A549 (cell line): ENCODE measurements around the gene DDX25. TPM values are rescaled to one million over a fixed set of nuclear protein-coding genes. Genes with fewer than 3 reads are reported as not detected.

ENCODE experiments used
- ATAC-seq, 2 experiments: fragments of 200-7000 bp in 1 of 2; fragments of >200 bp in 1 of 2; cut with Nextera tagmentation in 1 of 2; cut with Tn5 transposase in 1 of 2; 3 replicates each; pipeline versions ENCODE4 v1.8.0 to v1.9.1; 2018 to 2020; ENCODE audit warnings: mild to moderate bottlenecking in 1 of 2, moderate library complexity in 1 of 2
- CTCF ChIA-PET: fragments of 300-600 bp; sonication (Branson Sonifier 250); formaldehyde crosslinking; extraction: SDS; loops from one replicate; lab custom pipeline; 2021; ENCODE audit warnings: antibody characterized with exemption, inconsistent platforms; lab: Yijun Ruan, JAX
- POLR2A ChIA-PET: fragments of 350-600 bp; formaldehyde crosslinking; extraction: SDS; loops from one replicate; lab custom pipeline; 2021; ENCODE audit warnings: antibody characterized with exemption, inconsistent platforms; lab: Yijun Ruan, JAX
- DNase-seq, 2 experiments: peaks; one replicate each; pipeline versions ENCODE4 v3.0.0 to v3.0.0-alpha.2; 2011 to 2016; ENCODE audit warnings: low read depth in 1 of 2, low spot score in 1 of 2
- FAIRE-seq: peaks from 2 replicates; lab custom pipeline; 2011; peaks lifted over from hg19 to GRCh38; lab: Jason Lieb, UNC
- H3K27ac ChIP-seq, 2 experiments: fragments of >200 bp; sonication (Bioruptor Twin); formaldehyde crosslinking; 3 replicates each; pipeline ENCODE4 v1.5.1; 2016 to 2017
- H3K4me1 ChIP-seq: fragments of >200 bp; sonication (Bioruptor Twin); formaldehyde crosslinking; 3 replicates; pipeline ENCODE4 v1.6.1; 2016
- H3K4me2 ChIP-seq: fragments of >200 bp; sonication (Bioruptor Twin); formaldehyde crosslinking; 3 replicates; pipeline ENCODE4 v1.6.1; 2016
- H3K4me3 ChIP-seq: fragments of >200 bp; sonication (Bioruptor Twin); formaldehyde crosslinking; 3 replicates; pipeline ENCODE4 v1.5.1; 2016
- H3K9me3 ChIP-seq: fragments of >200 bp; sonication (Bioruptor Twin); formaldehyde crosslinking; 3 replicates; pipeline ENCODE4 v1.6.1; 2016
- BCL3 ChIP-seq: fragments of >200 bp; sonication (Bioruptor Twin); formaldehyde crosslinking; IDR thresholded peaks from 3 replicates; pipeline ENCODE4 v1.6.1; 2016
- CBX2 ChIP-seq: fragments of 200-600 bp; sonication (generic); IDR thresholded peaks from 2 replicates; pipeline ENCODE4 v1.6.1; 2016; ENCODE audit warnings: low read depth, mild to moderate bottlenecking, borderline replicate concordance
- CEBPB ChIP-seq, 2 experiments: fragments of >200 bp in 1 of 2; sonication (Bioruptor Twin) in 1 of 2; formaldehyde crosslinking in 1 of 2; IDR thresholded peaks; 2 replicates each; pipeline ENCODE4 v1.6.1; 2012 to 2016
- E2F6 ChIP-seq: IDR thresholded peaks from 2 replicates; pipeline ENCODE4 v1.6.1; 2012; ENCODE audit warnings: low read depth, borderline replicate concordance
- EHF ChIP-seq: fragments of 250-450 bp; sonication (Bioruptor Pico); IDR thresholded peaks from 2 replicates; pipeline ENCODE4 v1.5.0; 2020; ENCODE audit warnings: mild to moderate bottlenecking
- EP300 ChIP-seq, 2 experiments: fragments of >200 bp; sonication (Bioruptor Twin); formaldehyde crosslinking; IDR thresholded peaks; 2 replicates in 1 of 2; 3 replicates in 1 of 2; pipeline ENCODE4 v1.6.1; 2016 to 2017
- ESRRA ChIP-seq: fragments of 150-350 bp; IDR thresholded peaks from 2 replicates; pipeline ENCODE4 v1.6.1; 2014; ENCODE audit warnings: mild to moderate bottlenecking, low read length, borderline replicate concordance
- FOSL2 ChIP-seq, 2 experiments: fragments of 450-650 bp in 1 of 2; fragments of >200 bp in 1 of 2; sonication (Bioruptor Twin) in 1 of 2; formaldehyde crosslinking; IDR thresholded peaks; 2 replicates each; pipeline versions ENCODE4 v1.5.0 to v1.6.1; 2016 to 2020; ENCODE audit warnings: mild to moderate bottlenecking in 1 of 2, moderate library complexity in 1 of 2
- FOXS1 ChIP-seq: fragments of 250-450 bp; sonication (Bioruptor Pico); IDR thresholded peaks from 2 replicates; pipeline ENCODE4 v1.5.0; 2020; ENCODE audit warnings: mild to moderate bottlenecking, moderate library complexity
- HEYL ChIP-seq: fragments of 250-450 bp; sonication (Bioruptor Pico); IDR thresholded peaks from 2 replicates; pipeline ENCODE4 v1.8.0; 2021; ENCODE audit warnings: mild to moderate bottlenecking, moderate library complexity
- HMGXB4 ChIP-seq: fragments of 250-450 bp; sonication (Bioruptor Pico); IDR thresholded peaks from 2 replicates; pipeline ENCODE4 v1.5.0; 2021; ENCODE audit warnings: mild to moderate bottlenecking, moderate library complexity, borderline replicate concordance
- JUNB ChIP-seq: fragments of >200 bp; sonication (Bioruptor Twin); formaldehyde crosslinking; IDR thresholded peaks from 2 replicates; pipeline ENCODE4 v1.6.1; 2016
- KDM5A ChIP-seq: fragments of 200-600 bp; sonication (generic); IDR thresholded peaks from 2 replicates; pipeline ENCODE4 v1.6.1; 2016; ENCODE audit warnings: antibody characterized with exemption, mild to moderate bottlenecking
- MYC ChIP-seq: IDR thresholded peaks from 2 replicates; pipeline ENCODE4 v1.6.1; 2012; ENCODE audit warnings: mild to moderate bottlenecking, inconsistent platforms, low read length, improper control_type of control experiment, borderline replicate concordance
- NPAS2 ChIP-seq: fragments of 250-450 bp; sonication (Bioruptor Pico); IDR thresholded peaks from 2 replicates; pipeline ENCODE4 v1.8.0; 2022; ENCODE audit warnings: mild to moderate bottlenecking, moderate library complexity, borderline replicate concordance
- PBX3 ChIP-seq: IDR thresholded peaks from 2 replicates; pipeline ENCODE4 v1.6.1; 2012
- PHF8 ChIP-seq: fragments of 200-600 bp; sonication (generic); IDR thresholded peaks from 2 replicates; pipeline ENCODE4 v1.6.1; 2016; ENCODE audit warnings: low read depth, mild to moderate bottlenecking, antibody characterized with exemption, moderate library complexity, borderline replicate concordance
- RFX5 ChIP-seq: fragments of 450-650 bp; IDR thresholded peaks from 2 replicates; pipeline ENCODE4 v1.7.1; 2014; ENCODE audit warnings: antibody characterized with exemption, mild to moderate bottlenecking, moderate library complexity
- RNF2 ChIP-seq: fragments of 200-600 bp; sonication (generic); IDR thresholded peaks from 2 replicates; pipeline ENCODE4 v1.6.1; 2016; ENCODE audit warnings: low read depth, mild to moderate bottlenecking, antibody characterized with exemption, moderate library complexity, borderline replicate concordance
- SREBF2 ChIP-seq: fragments of 450-650 bp; IDR thresholded peaks from 2 replicates; pipeline ENCODE4 v1.6.1; 2014; ENCODE audit warnings: mild to moderate bottlenecking, moderate library complexity
- TFCP2L1 ChIP-seq: fragments of 250-450 bp; sonication (Bioruptor Pico); IDR thresholded peaks from 2 replicates; pipeline ENCODE4 v1.5.0; 2021; ENCODE audit warnings: mild to moderate bottlenecking
- TP53 ChIP-seq: fragments of 250-450 bp; sonication (Bioruptor Pico); IDR thresholded peaks from 2 replicates; pipeline ENCODE4 v1.5.0; 2021; ENCODE audit warnings: mild to moderate bottlenecking, moderate library complexity
- ZC3H11A ChIP-seq: fragments of 450-650 bp; IDR thresholded peaks from 2 replicates; pipeline ENCODE4 v1.6.1; 2014; ENCODE audit warnings: antibody characterized with exemption, mild to moderate bottlenecking
- ZNF302 ChIP-seq: fragments of 250-450 bp; sonication (Bioruptor Pico); IDR thresholded peaks from 2 replicates; pipeline ENCODE4 v1.9.0; 2021; ENCODE audit warnings: inconsistent platforms, mild to moderate bottlenecking, moderate library complexity
- WGBS: methylation state at CpG from one replicate; pipeline ENCODE4 v1.1.6; 2017; ENCODE audit errors: missing lambda C conversion rate; 5-methylcytosine and 5-hydroxymethylcytosine counted together
- polyA plus RNA-seq, 4 experiments: library from polyadenylated mRNA; depleted of rRNA in 3 of 4; stranded (reverse); fragments of >200 nt; fragmentation: RNase III in 1 of 4; extraction: RNeasy Plus Mini Kit Qiagen cat#74134 plus additional on column Dnase treatment in 1 of 4; gene quantifications; 2 replicates in 3 of 4; 3 replicates in 1 of 4; pipeline ENCODE4 v1.2.3, GENCODE V29; 2011 to 2017

Gene DDX25
- polyA plus RNA-seq, 2 of the 4 experiments (the other 2 are of a cell fraction), result 0.01 TPM; not detected in 1

- ChIA-PET POLR2A (no interaction called here), CTCF (no interaction called here)
- ATAC-seq, result no peak
- no peak overlapping the region for H3K27ac ChIP-seq
- no peaks in the 10 kb centered on the region for H3K9me3 ChIP-seq
- H3K4me2 ChIP-seq, result no peak overlapping the region
- DNase-seq, result no peak
- no peak for TF ChIP-seq ESRRA
- no peak for TF ChIP-seq CEBPB (IDR thresholded peaks at IDR 0.05)
- TF ChIP-seq RFX5, result no peak
- no peak for TF ChIP-seq HEYL (CRISPR knock-in tag)
- TF ChIP-seq TFCP2L1 (CRISPR knock-in tag), result no peak
- no peak for TF ChIP-seq KDM5A
- TF ChIP-seq EHF (CRISPR knock-in tag), result no peak
- no peak for TF ChIP-seq FOSL2 (IDR thresholded peaks at IDR 0.05)
- TF ChIP-seq FOSL2 (CRISPR knock-in tag; IDR thresholded peaks at IDR 0.05), result no peak
- no peak for TF ChIP-seq BCL3
- no peak for TF ChIP-seq EP300 (IDR thresholded peaks at IDR 0.05)
- no peak for TF ChIP-seq FOXS1 (CRISPR knock-in tag)
- no peak for TF ChIP-seq PHF8
- TF ChIP-seq SREBF2, result no peak
- TF ChIP-seq ZNF302, result no peak
- no peak for TF ChIP-seq TP53 (CRISPR knock-in tag)
- TF ChIP-seq NPAS2 (CRISPR knock-in tag), result no peak
- no peak for TF ChIP-seq RNF2
- TF ChIP-seq, all 56 proteins: peak for 0
- no peaks in the 10 kb centered on the region for H3K4me1 ChIP-seq
- no peak overlapping the region for H3K4me3 ChIP-seq
- WGBS, result 74% methylated on average over 21 of the region's 22 CpGs
- FAIRE-seq, result no peak
Observed at GRCh38 chr11:125949271-125950177, 45.2 kb downstream of the DDX25 start.

- no peak overlapping the region for H3K27ac ChIP-seq
- ChIA-PET POLR2A (no interaction called here), CTCF (no interaction called here)
- no peak for TF ChIP-seq ZC3H11A
- no peak for TF ChIP-seq ZNF302
- no peak for TF ChIP-seq JUNB
- TF ChIP-seq HMGXB4 (CRISPR knock-in tag), result no peak
- no peak for TF ChIP-seq KDM5A
- no peak for TF ChIP-seq CBX2
- TF ChIP-seq MYC, result no peak
- TF ChIP-seq E2F6, result no peak
- TF ChIP-seq EHF (CRISPR knock-in tag), result no peak
- no peak for TF ChIP-seq FOSL2 (IDR thresholded peaks at IDR 0.05)
- no peak for TF ChIP-seq FOSL2 (CRISPR knock-in tag; IDR thresholded peaks at IDR 0.05)
- no peak for TF ChIP-seq PBX3
- no peak overlapping the region for H3K4me3 ChIP-seq
- H3K4me1 ChIP-seq, result no peaks in the 10 kb centered on the region
- DNase-seq, result no peak
- H3K9me3 ChIP-seq, result no peaks in the 10 kb centered on the region
- no peak for ATAC-seq
- WGBS, result 95% methylated on average over 4 of the region's 11 CpGs
- no peak overlapping the region for H3K4me2 ChIP-seq
- FAIRE-seq, result no peak
Observed at GRCh38 chr11:125950178-125950490, 45.8 kb downstream of the DDX25 start.
